Measurements from ENCODE around the gene GLRX3.
"Not testable (repeated sequence)": the region's sequence is repeated elsewhere in the genome, so short reads cannot be mapped to it uniquely, and the experiment has no call there.

GLRX3 gene

DNA sequence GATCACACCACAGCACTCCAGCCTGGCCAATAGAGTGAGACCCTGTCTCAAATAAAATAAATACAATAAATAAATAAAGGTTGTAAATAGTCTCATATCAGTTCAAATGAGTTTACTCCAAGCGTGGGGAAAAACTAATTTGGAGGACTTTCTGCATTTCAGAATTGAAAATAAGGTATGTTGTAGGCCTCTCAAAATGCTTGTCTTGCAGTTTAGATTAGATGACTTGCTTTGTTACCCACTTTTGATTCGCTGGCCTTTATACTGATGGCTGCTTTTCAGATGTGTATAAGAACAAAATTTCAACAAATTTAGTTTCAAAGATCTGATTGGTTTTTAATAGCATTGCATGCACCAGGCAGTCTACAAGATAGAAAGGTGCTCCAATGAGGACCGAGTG lies 23.4 kb upstream of the GLRX3 start:
- H3K9ac ChIP-seq (ENCODE audit: low read length): no peak overlapping the region
- H3K4me3 ChIP-seq (ENCODE audit: low read length): no peak overlapping the region
- no peaks in the 10 kb centered on the region for H3K36me3 ChIP-seq (ENCODE audit: control insufficient read depth, low read depth, low read length)
- H3K27me3 ChIP-seq (ENCODE audit: control insufficient read depth, insufficient read depth, low read length): no peaks in the 10 kb centered on the region
- H3K9me3 ChIP-seq (ENCODE audit: control insufficient read depth, low read depth, low read length): no peaks in the 10 kb centered on the region
- no peak overlapping the region for H3K27ac ChIP-seq (ENCODE audit: low read length)
- no peaks in the 10 kb centered on the region for H3K4me1 ChIP-seq (ENCODE audit: control insufficient read depth, low read depth, low read length)

DNA sequence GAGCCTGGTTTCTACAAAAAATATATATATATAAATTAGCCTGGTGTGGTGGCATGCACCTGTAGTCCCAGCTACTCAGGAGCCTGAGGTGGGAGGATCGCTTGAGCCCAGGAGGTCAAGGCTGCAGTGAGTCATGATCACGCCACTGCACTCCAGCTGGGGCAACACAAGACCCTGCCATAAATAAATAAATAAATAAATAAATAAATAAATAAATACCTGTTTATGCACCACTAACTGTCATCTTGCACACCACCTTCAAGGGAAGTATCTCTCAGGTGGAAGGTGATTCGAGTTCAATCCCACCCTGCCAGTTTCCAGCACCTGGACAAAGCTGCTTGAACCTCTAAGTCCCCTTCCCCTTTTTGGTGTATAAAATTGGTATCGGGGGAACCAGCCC lies 19.2 kb upstream of the GLRX3 start:
- not testable (repeated sequence) for H3K9me3 ChIP-seq (ENCODE audit: control insufficient read depth, low read depth, low read length); H3K9ac ChIP-seq (ENCODE audit: low read length); H3K27ac ChIP-seq (ENCODE audit: low read length); H3K27me3 ChIP-seq (ENCODE audit: control insufficient read depth, insufficient read depth, low read length); H3K4me1 ChIP-seq (ENCODE audit: control insufficient read depth, low read depth, low read length); H3K4me3 ChIP-seq (ENCODE audit: low read length); H3K36me3 ChIP-seq (ENCODE audit: control insufficient read depth, low read depth, low read length)

DNA sequence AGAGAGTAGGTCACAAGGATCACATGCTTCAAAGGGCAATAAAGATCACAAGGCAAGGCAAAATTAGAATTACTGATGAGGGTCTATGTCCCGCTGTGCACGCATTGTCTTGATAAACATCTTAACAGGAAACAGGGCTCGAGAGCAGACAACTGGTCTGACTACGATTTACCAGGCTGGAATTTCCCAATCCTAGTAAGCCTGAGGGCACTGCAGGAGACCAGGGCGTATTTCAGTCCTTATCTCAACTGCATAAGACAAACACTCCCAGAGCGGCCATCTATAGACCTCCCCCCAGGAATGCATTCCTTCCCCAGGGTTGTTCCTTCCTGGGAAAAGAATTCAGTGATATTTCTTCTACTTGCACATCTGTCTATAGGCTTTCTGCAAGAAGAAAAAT lies 18.7 kb upstream of the GLRX3 start:
- H3K27me3 ChIP-seq (ENCODE audit: control insufficient read depth, insufficient read depth, low read length); H3K4me3 ChIP-seq (ENCODE audit: low read length); H3K9ac ChIP-seq (ENCODE audit: low read length); H3K9me3 ChIP-seq (ENCODE audit: control insufficient read depth, low read depth, low read length); H3K36me3 ChIP-seq (ENCODE audit: control insufficient read depth, low read depth, low read length); H3K27ac ChIP-seq (ENCODE audit: low read length); H3K4me1 ChIP-seq (ENCODE audit: control insufficient read depth, low read depth, low read length): not testable (repeated sequence)

DNA sequence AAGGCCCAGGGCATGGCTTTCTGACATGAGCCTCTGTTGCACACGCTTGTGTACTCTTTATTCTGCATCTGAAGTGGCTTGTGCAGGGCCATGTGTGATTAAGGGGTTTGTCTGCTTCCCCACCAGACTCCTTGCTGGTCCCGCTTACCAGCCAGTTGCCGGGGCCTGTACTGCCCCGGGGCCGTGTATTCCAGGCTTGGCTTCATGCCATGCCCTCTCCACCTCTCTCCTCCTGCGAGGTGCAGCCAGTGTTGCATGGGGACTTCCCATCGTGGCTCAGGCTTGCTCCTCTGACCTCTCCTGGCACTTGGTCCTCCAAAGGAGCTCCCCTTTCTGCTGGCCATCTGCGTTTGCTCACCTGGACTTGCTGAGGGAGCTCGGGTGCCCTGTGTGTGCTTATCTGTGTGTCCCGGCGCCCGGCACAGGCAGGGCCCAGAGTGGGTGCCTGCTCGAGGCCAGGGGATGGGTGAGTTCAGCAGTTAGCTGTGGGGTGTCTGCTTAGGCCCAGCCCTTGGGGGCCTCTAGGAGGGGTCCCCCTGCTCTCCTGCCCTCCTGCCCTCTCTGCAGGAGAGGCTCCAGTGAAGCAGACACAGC lies 14.6 kb upstream of the GLRX3 start:
- no peak overlapping the region for H3K27ac ChIP-seq (ENCODE audit: low read length)
- H3K36me3 ChIP-seq (ENCODE audit: control insufficient read depth, low read depth, low read length): no peaks in the 10 kb centered on the region
- no peak overlapping the region for H3K9ac ChIP-seq (ENCODE audit: low read length)
- H3K9me3 ChIP-seq (ENCODE audit: control insufficient read depth, low read depth, low read length): peaks cover 4% of the 10 kb centered on the region
- H3K27me3 ChIP-seq (ENCODE audit: control insufficient read depth, insufficient read depth, low read length): no peaks in the 10 kb centered on the region
- H3K4me1 ChIP-seq (ENCODE audit: control insufficient read depth, low read depth, low read length): no peaks in the 10 kb centered on the region
- H3K4me3 ChIP-seq (ENCODE audit: low read length): no peak overlapping the region

DNA sequence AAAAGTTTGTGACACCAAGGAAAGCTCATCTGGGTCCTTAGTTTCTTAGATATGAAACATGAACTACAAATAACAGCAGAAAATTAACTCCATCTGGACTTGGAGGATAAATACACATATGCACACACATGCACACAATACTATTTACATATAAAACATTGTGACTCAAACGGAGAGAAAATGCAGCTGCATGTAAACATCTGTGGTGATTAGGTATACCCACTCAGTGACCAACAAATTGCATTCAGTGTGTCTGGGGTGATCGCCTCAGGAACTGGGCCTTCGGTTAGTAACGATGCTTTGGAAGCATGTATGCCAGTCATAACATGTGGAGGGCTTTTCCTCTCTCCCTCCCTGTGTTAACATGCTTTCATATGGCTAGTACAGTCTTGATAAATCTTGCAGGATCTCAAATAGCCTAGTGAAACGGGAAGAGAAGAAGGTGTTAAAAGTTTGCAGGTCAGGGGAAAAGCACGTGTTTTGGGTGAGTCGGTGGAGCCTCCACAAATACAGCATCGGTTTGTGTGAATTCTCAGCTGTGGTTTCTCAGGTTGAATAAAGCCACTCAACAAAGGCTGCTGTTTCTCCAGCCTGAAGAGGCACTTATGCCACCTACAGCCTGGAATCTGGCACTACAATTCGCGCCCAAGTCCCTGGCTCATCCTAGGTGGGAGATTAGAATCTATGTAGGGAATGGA lies 8.7 kb upstream of the GLRX3 start:
- peaks cover 8% of the 10 kb centered on the region for H3K4me1 ChIP-seq (ENCODE audit: control insufficient read depth, low read depth, low read length)
- no peak overlapping the region for H3K4me3 ChIP-seq (ENCODE audit: low read length)
- H3K36me3 ChIP-seq (ENCODE audit: control insufficient read depth, low read depth, low read length): no peaks in the 10 kb centered on the region
- H3K27me3 ChIP-seq (ENCODE audit: control insufficient read depth, insufficient read depth, low read length): no peaks in the 10 kb centered on the region
- no peak overlapping the region for H3K9ac ChIP-seq (ENCODE audit: low read length)
- H3K9me3 ChIP-seq (ENCODE audit: control insufficient read depth, low read depth, low read length): no peaks in the 10 kb centered on the region
- H3K27ac ChIP-seq (ENCODE audit: low read length): no peak overlapping the region

DNA sequence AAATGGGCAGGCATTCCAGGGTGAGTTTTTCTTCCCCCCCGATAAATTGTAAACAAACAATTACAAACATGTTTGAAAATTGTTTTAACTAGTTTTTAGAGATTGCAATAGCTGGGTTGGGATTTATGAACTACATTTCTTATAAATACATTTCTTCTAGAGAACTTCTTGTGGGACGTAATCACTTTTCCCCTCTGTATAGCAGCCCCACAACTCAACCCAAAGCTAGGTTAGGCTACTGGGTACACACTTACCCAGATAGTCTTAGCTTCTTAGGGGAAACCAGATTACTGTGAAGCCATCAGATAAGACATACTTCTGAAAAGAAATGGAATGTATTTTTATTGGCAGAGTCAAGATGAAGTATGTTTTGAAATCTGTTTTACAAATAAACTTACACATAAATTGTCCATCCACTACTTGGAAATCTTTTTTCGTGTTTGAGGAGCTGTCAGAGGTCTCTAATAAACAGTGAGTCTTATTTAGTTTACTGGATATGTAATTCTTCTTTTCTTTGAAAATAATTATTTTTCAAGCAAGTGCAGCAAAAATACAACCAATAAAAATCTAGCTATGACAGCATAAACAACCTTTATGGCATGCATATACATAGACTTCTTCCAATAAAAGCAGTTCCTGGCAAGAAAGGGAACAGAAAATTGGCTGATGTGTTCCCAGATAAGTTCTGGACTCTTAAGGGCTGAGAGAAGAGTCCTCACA lies 8.0 kb upstream of the GLRX3 start:
- Histone ChIP-seq H3K9ac (ENCODE audit: low read length) (no peak overlapping the region), H3K9me3 (ENCODE audit: control insufficient read depth, low read depth, low read length) (no peaks in the 10 kb centered on the region), H3K4me3 (ENCODE audit: low read length) (no peak overlapping the region), H3K27me3 (ENCODE audit: control insufficient read depth, insufficient read depth, low read length) (no peaks in the 10 kb centered on the region), H3K36me3 (ENCODE audit: control insufficient read depth, low read depth, low read length) (no peaks in the 10 kb centered on the region), H3K27ac (ENCODE audit: low read length) (no peak overlapping the region), H3K4me1 (ENCODE audit: control insufficient read depth, low read depth, low read length) (peaks cover 8% of the 10 kb centered on the region)

DNA sequence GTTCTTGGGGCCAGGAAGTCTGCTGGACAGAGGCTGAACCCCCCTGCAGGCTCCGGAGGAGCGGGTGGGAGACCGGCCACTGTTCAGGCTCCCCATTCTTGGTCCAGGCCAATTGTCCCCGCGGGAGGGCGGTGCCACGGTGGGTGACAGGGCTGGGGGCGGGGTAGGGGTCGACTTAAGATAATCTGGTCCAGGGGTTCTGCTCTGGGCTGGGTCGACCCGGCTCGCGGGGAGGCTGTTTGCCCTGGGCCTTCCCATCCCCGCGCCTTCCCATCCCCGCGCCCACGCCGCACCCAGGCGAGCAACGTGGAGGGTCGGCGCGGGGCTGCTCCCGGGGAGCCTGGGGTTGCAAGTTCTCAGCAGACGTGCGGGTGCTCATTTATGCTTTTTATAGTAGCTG lies 7.3 kb upstream of the GLRX3 start:
- no peaks in the 10 kb centered on the region for H3K27me3 ChIP-seq (ENCODE audit: control insufficient read depth, insufficient read depth, low read length)
- H3K4me3 ChIP-seq (ENCODE audit: low read length): no peak overlapping the region
- H3K27ac ChIP-seq (ENCODE audit: low read length): no peak overlapping the region
- no peaks in the 10 kb centered on the region for H3K9me3 ChIP-seq (ENCODE audit: control insufficient read depth, low read depth, low read length)
- H3K9ac ChIP-seq (ENCODE audit: low read length): no peak overlapping the region
- no peaks in the 10 kb centered on the region for H3K36me3 ChIP-seq (ENCODE audit: control insufficient read depth, low read depth, low read length)
- peaks cover 8% of the 10 kb centered on the region for H3K4me1 ChIP-seq (ENCODE audit: control insufficient read depth, low read depth, low read length)

DNA sequence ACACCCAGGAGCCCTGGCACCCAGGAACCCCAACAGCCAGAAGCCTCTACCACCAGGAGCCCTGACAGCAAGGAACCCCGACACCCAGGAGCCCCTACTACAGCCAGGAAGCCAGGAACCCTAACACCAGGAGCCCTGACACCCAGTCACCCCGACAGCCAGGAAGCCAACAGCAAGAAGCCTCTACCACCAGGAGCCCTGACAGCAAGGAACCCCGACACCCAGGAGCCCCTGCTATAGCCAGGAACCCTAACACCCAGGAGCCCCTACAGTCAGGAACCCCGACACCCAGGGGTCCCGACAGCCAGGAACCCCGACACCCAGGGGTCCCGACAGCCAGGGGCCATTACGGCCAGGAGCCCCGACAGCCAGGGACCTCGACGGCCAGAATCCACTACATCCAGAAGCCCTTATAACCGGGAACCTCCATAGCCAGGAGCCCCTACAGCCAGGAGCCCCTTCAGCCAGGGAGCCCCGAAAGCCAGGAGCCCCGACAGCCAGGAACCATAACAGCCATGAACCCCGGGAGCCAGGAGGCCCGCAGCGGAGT lies 440 bp upstream of the GLRX3 start:
- Histone ChIP-seq H3K27ac (ENCODE audit: low read length) (no peak overlapping the region), H3K4me3 (ENCODE audit: low read length) (peak overlapping the region; percentile 87), H3K27me3 (ENCODE audit: control insufficient read depth, insufficient read depth, low read length) (peaks cover 3% of the 10 kb centered on the region), H3K9me3 (ENCODE audit: control insufficient read depth, low read depth, low read length) (no peaks in the 10 kb centered on the region), H3K9ac (ENCODE audit: low read length) (peak overlapping the region; percentile 79), H3K36me3 (ENCODE audit: control insufficient read depth, low read depth, low read length) (no peaks in the 10 kb centered on the region), H3K4me1 (ENCODE audit: control insufficient read depth, low read depth, low read length) (peaks cover 4% of the 10 kb centered on the region)

DNA sequence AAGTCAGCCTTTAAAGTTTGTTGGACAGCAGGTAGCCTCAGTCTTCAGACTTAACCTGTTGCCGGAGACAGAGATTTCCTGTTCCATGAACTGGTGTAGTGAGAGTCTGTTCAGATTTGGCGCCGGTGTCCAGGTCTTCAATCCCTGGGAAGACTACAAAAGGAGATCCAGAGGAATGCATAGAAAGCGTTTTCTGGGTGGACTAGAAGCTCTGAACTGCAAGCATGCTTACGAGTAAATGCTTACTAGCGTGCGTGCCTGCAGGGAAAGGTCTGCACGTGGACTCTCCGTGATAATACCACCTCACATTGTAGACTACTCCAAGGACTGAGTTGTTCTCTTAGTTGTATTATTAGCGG lies 878 bp downstream of the GLRX3 start:
- H3K27ac ChIP-seq (ENCODE audit: low read length): no peak overlapping the region
- peak overlapping the region; percentile 79 for H3K9ac ChIP-seq (ENCODE audit: low read length)
- H3K27me3 ChIP-seq (ENCODE audit: control insufficient read depth, insufficient read depth, low read length): peaks cover 3% of the 10 kb centered on the region
- peaks cover 9% of the 10 kb centered on the region for H3K4me1 ChIP-seq (ENCODE audit: control insufficient read depth, low read depth, low read length)
- no peaks in the 10 kb centered on the region for H3K9me3 ChIP-seq (ENCODE audit: control insufficient read depth, low read depth, low read length)
- H3K4me3 ChIP-seq (ENCODE audit: low read length): peak overlapping the region; percentile 87
- no peaks in the 10 kb centered on the region for H3K36me3 ChIP-seq (ENCODE audit: control insufficient read depth, low read depth, low read length)

DNA sequence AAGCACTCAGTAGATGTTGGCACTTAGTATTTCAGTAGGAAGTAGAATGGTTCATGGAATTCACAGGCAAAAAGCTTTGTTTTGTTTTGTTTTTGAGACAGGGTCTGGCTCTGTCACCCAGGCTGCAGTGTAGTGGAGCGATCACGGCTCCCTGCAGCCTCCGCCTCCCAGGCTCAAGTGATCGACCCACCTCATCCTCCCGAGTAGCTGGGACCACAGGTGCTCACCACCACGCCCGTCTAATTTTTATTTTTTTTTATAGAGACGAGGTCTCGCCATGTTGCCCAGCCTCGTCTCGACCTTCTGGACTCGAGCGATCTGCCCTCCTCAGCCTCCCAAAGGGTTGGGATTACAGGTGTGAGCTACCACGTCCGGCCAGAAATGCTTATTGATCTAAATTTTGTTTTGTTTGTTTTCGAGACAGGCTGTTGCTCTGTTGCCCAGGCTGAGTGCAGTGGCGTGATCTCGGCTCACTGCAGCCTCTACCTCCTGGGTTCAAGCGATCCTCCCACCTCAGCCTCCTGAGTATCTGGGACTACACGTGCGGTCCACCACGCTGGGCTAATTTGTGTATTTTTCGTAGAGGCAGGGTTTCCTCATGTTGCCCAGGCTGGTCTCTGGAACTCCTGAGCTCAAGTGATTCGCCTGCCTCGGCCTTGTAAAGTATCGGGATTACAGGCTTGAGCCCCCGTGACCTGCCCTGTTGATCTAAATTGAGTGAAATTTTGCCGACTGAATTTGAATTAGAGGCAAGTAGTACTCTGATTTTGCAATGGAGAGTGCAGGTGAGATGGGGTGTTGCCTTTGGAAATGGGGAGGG lies 1.7 kb downstream of the GLRX3 start:
- peak overlapping the region; percentile 87 for H3K4me3 ChIP-seq (ENCODE audit: low read length)
- peaks cover 3% of the 10 kb centered on the region for H3K27me3 ChIP-seq (ENCODE audit: control insufficient read depth, insufficient read depth, low read length)
- no peaks in the 10 kb centered on the region for H3K36me3 ChIP-seq (ENCODE audit: control insufficient read depth, low read depth, low read length)
- peaks cover 9% of the 10 kb centered on the region for H3K4me1 ChIP-seq (ENCODE audit: control insufficient read depth, low read depth, low read length)
- H3K27ac ChIP-seq (ENCODE audit: low read length): no peak overlapping the region
- H3K9ac ChIP-seq (ENCODE audit: low read length): no peak overlapping the region
- no peaks in the 10 kb centered on the region for H3K9me3 ChIP-seq (ENCODE audit: control insufficient read depth, low read depth, low read length)

DNA sequence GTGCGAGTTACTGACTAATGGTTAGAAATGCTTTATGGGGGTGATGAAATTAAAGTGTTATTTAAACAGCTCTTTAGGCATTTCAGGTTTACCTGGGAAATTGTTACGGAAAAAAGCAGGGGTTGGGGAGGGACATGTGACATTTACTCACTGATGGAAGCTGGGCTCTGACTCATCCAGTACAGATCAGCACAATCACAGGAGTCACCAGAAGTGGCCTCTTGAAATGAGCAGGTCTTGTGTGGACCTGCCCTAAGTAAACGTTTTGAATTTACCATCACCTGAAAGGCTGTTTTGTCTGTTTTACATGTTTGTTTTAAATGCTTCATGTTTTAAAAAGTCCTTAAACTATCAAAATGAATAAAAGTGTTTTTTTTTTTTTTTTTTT lies 2.3 kb downstream of the GLRX3 start:
- H3K27ac ChIP-seq (ENCODE audit: low read length): no peak overlapping the region
- H3K9ac ChIP-seq (ENCODE audit: low read length): no peak overlapping the region
- peaks cover 9% of the 10 kb centered on the region for H3K4me1 ChIP-seq (ENCODE audit: control insufficient read depth, low read depth, low read length)

More for the DNA sequence above, 2.3 kb downstream of the GLRX3 start:
- Histone ChIP-seq H3K27me3 (ENCODE audit: control insufficient read depth, insufficient read depth, low read length) (peaks cover 3% of the 10 kb centered on the region), H3K4me3 (ENCODE audit: low read length) (no peak overlapping the region), H3K9me3 (ENCODE audit: control insufficient read depth, low read depth, low read length) (no peaks in the 10 kb centered on the region), H3K36me3 (ENCODE audit: control insufficient read depth, low read depth, low read length) (no peaks in the 10 kb centered on the region)
